K562 (cell line): ENCODE measurements around the gene PACSIN1. TPM values are rescaled to one million over a fixed set of nuclear protein-coding genes. Genes with fewer than 3 reads are reported as not detected.
A peak's percentile ranks its signal among the peaks of the same experiment; 100 is the strongest.

Experiments
- ATF1 ChIP-seq, 2 experiments: fragments of 450-650 bp in 1 of 2; IDR thresholded peaks; 2 replicates each; pipeline ENCODE4 v1.6.1; 2016; ENCODE audit warnings: missing compliant biosample characterization in 1 of 2, missing genetic modification characterization in 1 of 2
- DACH1 ChIP-seq: fragments of 450-650 bp; IDR thresholded peaks from 2 replicates; pipeline ENCODE4 v1.6.1; 2018; ENCODE audit not compliant: partially characterized antibody
- DPF2 ChIP-seq: fragments of 450-650 bp; IDR thresholded peaks from 2 replicates; pipeline ENCODE4 v1.6.1; 2016
- EGR1 ChIP-seq: fragments of 450-650 bp; conservative IDR thresholded peaks from 2 replicates; pipeline ENCODE4 v1.6.1; 2017; ENCODE audit warnings: mild to moderate bottlenecking
- EP300 ChIP-seq: IDR thresholded peaks from 2 replicates; pipeline ENCODE4 v1.6.1; 2012; ENCODE audit warnings: low read length, improper control_type of control experiment
- FOXK2 ChIP-seq, 2 experiments: fragments of 450-650 bp; IDR thresholded peaks in 1 of 2; conservative IDR thresholded peaks in 1 of 2; 2 replicates each; pipeline ENCODE4 v1.6.1; 2016; ENCODE audit warnings: low read depth in 2 of 2, mild to moderate bottlenecking in 1 of 2
- GABPB2 ChIP-seq: fragments of 250-450 bp; sonication (Bioruptor Pico); conservative IDR thresholded peaks from 2 replicates; pipeline ENCODE4 v1.5.1; 2021; ENCODE audit warnings: mild to moderate bottlenecking
- HDAC1 ChIP-seq, 2 experiments: fragments of 450-650 bp; IDR thresholded peaks; 2 replicates each; pipeline ENCODE4 v1.6.1; 2016 to 2017; ENCODE audit warnings: inconsistent platforms in 1 of 2, mild to moderate bottlenecking in 1 of 2, moderate library complexity in 1 of 2
- HDAC2 ChIP-seq: fragments of 450-650 bp; IDR thresholded peaks from 2 replicates; pipeline ENCODE4 v1.6.1; 2016; ENCODE audit warnings: mild to moderate bottlenecking
- HMGN3 ChIP-seq: IDR thresholded peaks from 2 replicates; pipeline ENCODE4 v1.6.1; 2011; ENCODE audit warnings: borderline replicate concordance, low read depth, mild to moderate bottlenecking, mixed read lengths, low read length; ENCODE audit not compliant: insufficient read length; ENCODE audit errors: extremely low read depth
- HNRNPL ChIP-seq: fragments of 200-400 bp; formaldehyde crosslinking; IDR thresholded peaks from 2 replicates; pipeline ENCODE4 v1.6.1; 2017; ENCODE audit warnings: low read depth, mild to moderate bottlenecking, low read length
- KDM1A ChIP-seq, 2 experiments: fragments of 450-650 bp; IDR thresholded peaks; 2 replicates each; pipeline ENCODE4 v1.6.1; 2016; ENCODE audit warnings: mild to moderate bottlenecking in 2 of 2
- MCM2 ChIP-seq: fragments of 450-650 bp; IDR thresholded peaks from 2 replicates; pipeline ENCODE4 v1.6.1; 2017; ENCODE audit warnings: low read depth, mild to moderate bottlenecking
- MIER1 ChIP-seq: fragments of 450-650 bp; IDR thresholded peaks from 2 replicates; pipeline ENCODE4 v1.6.1; 2016; ENCODE audit warnings: antibody characterized with exemption, mild to moderate bottlenecking, low read depth
- MTA1 ChIP-seq: fragments of 450-650 bp; IDR thresholded peaks from 2 replicates; pipeline ENCODE4 v1.6.1; 2017; ENCODE audit warnings: borderline replicate concordance
- NFIC ChIP-seq: fragments of 450-650 bp; IDR thresholded peaks from 2 replicates; pipeline ENCODE4 v1.6.1; 2017; ENCODE audit warnings: mild to moderate bottlenecking, inconsistent platforms
- NRF1 ChIP-seq, 2 experiments: fragments of 450-650 bp; IDR thresholded peaks in 1 of 2; conservative IDR thresholded peaks in 1 of 2; 2 replicates each; pipeline ENCODE4 v1.6.1; 2014; ENCODE audit warnings: mild to moderate bottlenecking in 2 of 2
- PPARD ChIP-seq: fragments of 250-450 bp; sonication (Bioruptor Pico); IDR thresholded peaks from 2 replicates; pipeline ENCODE4 v1.8.0; 2022; ENCODE audit warnings: inconsistent platforms, mild to moderate bottlenecking, moderate library complexity
- PTBP1 ChIP-seq: fragments of 200-400 bp; formaldehyde crosslinking; IDR thresholded peaks from 2 replicates; pipeline ENCODE4 v1.6.1; 2017; ENCODE audit warnings: low read depth, low read length
- RB1 ChIP-seq: fragments of 450-650 bp; IDR thresholded peaks from 2 replicates; pipeline ENCODE4 v1.6.1; 2017; ENCODE audit warnings: low read depth, mild to moderate bottlenecking
- TAL1 ChIP-seq: fragments of 450-650 bp; IDR thresholded peaks from 2 replicates; pipeline ENCODE4 v1.6.1; 2016; ENCODE audit warnings: mild to moderate bottlenecking
- TCF3 ChIP-seq: sonication (generic); formaldehyde crosslinking; IDR thresholded peaks from 2 replicates; pipeline ENCODE4 v1.4.0; 2020; ENCODE audit warnings: mild to moderate bottlenecking, missing genetic modification reagents
- TEAD4 ChIP-seq, 2 experiments: sonication (generic) in 1 of 2; formaldehyde crosslinking in 1 of 2; IDR thresholded peaks; 2 replicates each; pipeline versions ENCODE4 v1.6.1 to v1.8.0; 2012 to 2022; ENCODE audit warnings: borderline replicate concordance in 1 of 2, inconsistent platforms in 1 of 2, low read length in 1 of 2, mild to moderate bottlenecking in 1 of 2, missing genetic modification reagents in 1 of 2
- ZNF551 ChIP-seq: fragments of 250-450 bp; sonication (Bioruptor Pico); IDR thresholded peaks from 2 replicates; pipeline ENCODE4 v1.5.0; 2021; ENCODE audit warnings: mild to moderate bottlenecking, moderate library complexity
- polyA plus RNA-seq, 8 experiments: library from polyadenylated mRNA; depleted of rRNA in 4 of 8; stranded (reverse) in 5 of 8; unstranded in 3 of 8; fragments of >200 nt; fragmentation: Nextera tagmentation in 2 of 8; fragmentation: Illumina TruSeq in 1 of 8; extraction: Ambion mirVana in 2 of 8; extraction: Trizol in 1 of 8; gene quantifications; 2 replicates each; pipeline versions ENCODE4 v1.2.1 to v1.2.3, GENCODE V29; 2011 to 2014; ENCODE audit warnings: inconsistent platforms in 1 of 8, missing spikeins in 1 of 8
- total RNA-seq, 7 experiments: library from RNA; depleted of rRNA in 6 of 7; stranded (reverse); fragments of >200 nt in 6 of 7; fragmentation: Illumina TruSeq in 2 of 7; extraction: Trizol in 2 of 7; gene quantifications; 2 replicates each; pipeline versions ENCODE4 v1.2.1 to v1.2.3, GENCODE V29; 2011 to 2021; ENCODE audit warnings: low replicate concordance in 1 of 7
- TF ChIP-seq, protein P1 (sequence below): sonication (generic); formaldehyde crosslinking; IDR thresholded peaks from 2 replicates; pipeline ENCODE4 v1.9.0; 2022; ENCODE audit warnings: mild to moderate bottlenecking, missing genetic modification reagents
- TF ChIP-seq, protein P2 (sequence below): fragments of 200-800 bp; sonication (Bioruptor generic); IDR thresholded peaks from 2 replicates; pipeline ENCODE4 v1.6.1; 2017; ENCODE audit warnings: missing genetic modification characterization, missing compliant biosample characterization
- TF ChIP-seq, protein P3 (sequence below): sonication (generic); formaldehyde crosslinking; IDR thresholded peaks from 2 replicates; pipeline ENCODE4 v1.8.0; 2022; ENCODE audit warnings: missing genetic modification reagents, mild to moderate bottlenecking, moderate library complexity, borderline replicate concordance

PACSIN1 gene
- total and polyA plus RNA-seq, 9 of the 15 experiments (the other 6 are each of a cell fraction or from before 2014, with no cell fraction given) = 0.01 to 1.7 (median 0.45) TPM

DNA sequence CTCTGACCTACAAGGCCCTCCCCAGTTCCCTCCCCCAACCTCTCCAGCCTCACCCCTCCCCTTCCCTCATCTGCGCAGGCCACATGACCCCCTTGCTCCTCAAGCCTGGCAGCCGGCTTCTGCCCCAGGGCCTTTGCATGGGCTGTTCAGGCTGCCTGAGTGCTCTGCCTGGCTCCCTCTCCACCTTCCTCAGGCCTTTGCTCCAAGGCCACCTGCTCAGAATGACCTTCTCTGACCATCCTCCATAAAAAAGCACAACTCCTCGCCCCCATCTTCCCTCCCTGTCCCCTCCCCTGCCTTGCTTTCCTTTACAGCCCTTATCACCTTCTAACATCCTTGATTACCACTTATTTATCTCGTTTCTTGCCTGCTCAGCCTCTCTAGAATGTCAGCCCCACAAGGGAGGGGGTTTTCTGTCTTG lies 51.6 kb downstream of the PACSIN1 start (continued):
- TF ChIP-seq HMGN3 = peak; percentile 46
- TF ChIP-seq PPARD (CRISPR knock-in tag) = no peak
- TF ChIP-seq FOXK2 (conservative IDR thresholded peaks at IDR 0.05 in 1 of 2, IDR thresholded peaks at IDR 0.05 in 1 of 2; ENCODE audit: low read depth in 2 of 2) = 0 out of 4 replicates have a peak, but pooled peaks of 1 of the 2 experiments have one; percentile 47
- TF ChIP-seq MCM2 = no peak
- no peak for TF ChIP-seq ATF1 (CRISPR knock-in tag; IDR thresholded peaks at IDR 0.05)
- no peak for TF ChIP-seq ATF1 (tag; IDR thresholded peaks at IDR 0.05)
- TF ChIP-seq, protein P1, sequence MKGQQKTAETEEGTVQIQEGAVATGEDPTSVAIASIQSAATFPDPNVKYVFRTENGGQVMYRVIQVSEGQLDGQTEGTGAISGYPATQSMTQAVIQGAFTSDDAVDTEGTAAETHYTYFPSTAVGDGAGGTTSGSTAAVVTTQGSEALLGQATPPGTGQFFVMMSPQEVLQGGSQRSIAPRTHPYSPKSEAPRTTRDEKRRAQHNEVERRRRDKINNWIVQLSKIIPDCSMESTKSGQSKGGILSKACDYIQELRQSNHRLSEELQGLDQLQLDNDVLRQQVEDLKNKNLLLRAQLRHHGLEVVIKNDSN (CRISPR knock-in tag) = peak; percentile 70
- TF ChIP-seq ZNF551 (CRISPR knock-in tag) = no peak
- TF ChIP-seq, protein P2, sequence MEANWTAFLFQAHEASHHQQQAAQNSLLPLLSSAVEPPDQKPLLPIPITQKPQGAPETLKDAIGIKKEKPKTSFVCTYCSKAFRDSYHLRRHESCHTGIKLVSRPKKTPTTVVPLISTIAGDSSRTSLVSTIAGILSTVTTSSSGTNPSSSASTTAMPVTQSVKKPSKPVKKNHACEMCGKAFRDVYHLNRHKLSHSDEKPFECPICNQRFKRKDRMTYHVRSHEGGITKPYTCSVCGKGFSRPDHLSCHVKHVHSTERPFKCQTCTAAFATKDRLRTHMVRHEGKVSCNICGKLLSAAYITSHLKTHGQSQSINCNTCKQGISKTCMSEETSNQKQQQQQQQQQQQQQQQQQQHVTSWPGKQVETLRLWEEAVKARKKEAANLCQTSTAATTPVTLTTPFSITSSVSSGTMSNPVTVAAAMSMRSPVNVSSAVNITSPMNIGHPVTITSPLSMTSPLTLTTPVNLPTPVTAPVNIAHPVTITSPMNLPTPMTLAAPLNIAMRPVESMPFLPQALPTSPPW (CRISPR knock-in tag) = peak; percentile 40; the same call in 1 of the 2 replicates
- peak; percentile 49 for TF ChIP-seq NFIC
- TF ChIP-seq MIER1 = no peak
- TF ChIP-seq TEAD4 (IDR thresholded peaks at IDR 0.05; ENCODE audit: low read length) = peak; percentile 68
- no peak for TF ChIP-seq TEAD4 (CRISPR knock-in tag; IDR thresholded peaks at IDR 0.05; ENCODE audit: borderline replicate concordance)
- no peak for TF ChIP-seq GABPB2 (CRISPR knock-in tag)
- TF ChIP-seq TAL1 = peak; percentile 77
- TF ChIP-seq EP300 = peak; percentile 34; the same call in 1 of the 2 replicates
- TF ChIP-seq EGR1 = peak; percentile 39
- TF ChIP-seq NRF1 (conservative IDR thresholded peaks at IDR 0.05 in 1 of 2, IDR thresholded peaks at IDR 0.05 in 1 of 2) = peak; percentile 62 to 69; a peak in 3 of 4 replicates
- peak in 1 of 2 experiments; percentile 73; a peak in 2 of 4 replicates for TF ChIP-seq HDAC1 (IDR thresholded peaks at IDR 0.05)
- peak; percentile 54; the same call in 1 of the 2 replicates for TF ChIP-seq MTA1
- peak; percentile 42; the same call in 1 of the 2 replicates for TF ChIP-seq TCF3 (CRISPR knock-in tag)
- no peak for TF ChIP-seq RB1
- peak; percentile 93 for TF ChIP-seq PTBP1
- peak; percentile 92 for TF ChIP-seq HDAC2
- TF ChIP-seq DACH1 = peak; percentile 21
- TF ChIP-seq HNRNPL = no peak
- TF ChIP-seq, protein P3, sequence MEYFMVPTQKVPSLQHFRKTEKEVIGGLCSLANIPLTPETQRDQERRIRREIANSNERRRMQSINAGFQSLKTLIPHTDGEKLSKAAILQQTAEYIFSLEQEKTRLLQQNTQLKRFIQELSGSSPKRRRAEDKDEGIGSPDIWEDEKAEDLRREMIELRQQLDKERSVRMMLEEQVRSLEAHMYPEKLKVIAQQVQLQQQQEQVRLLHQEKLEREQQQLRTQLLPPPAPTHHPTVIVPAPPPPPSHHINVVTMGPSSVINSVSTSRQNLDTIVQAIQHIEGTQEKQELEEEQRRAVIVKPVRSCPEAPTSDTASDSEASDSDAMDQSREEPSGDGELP (CRISPR knock-in tag) = peak; percentile 41; the same call in 1 of the 2 replicates
- peak; percentile 87 for TF ChIP-seq DPF2
- peak; percentile 84 to 93 for TF ChIP-seq KDM1A (IDR thresholded peaks at IDR 0.05)
